HG03571 (cell line): Measurements from ENCODE around the gene GPSM1.
"Not testable (repeated sequence)": the region's sequence is repeated elsewhere in the genome, so short reads cannot be mapped to it uniquely, and the experiment has no call there.

Experiments used
- ATAC-seq: cut with Tn5 transposase; IDR thresholded peaks from one replicate; pipeline ENCODE4 v1.9.1; 2021; ENCODE audit not compliant: unreplicated experiment

The GPSM1 gene

GRCh38 chr9:136316896-136317676 is 10.3 kb upstream of the GPSM1 start:
- no peak for ATAC-seq

GRCh38 chr9:136317695-136318094 is 9.6 kb upstream of the GPSM1 start:
- no peak for ATAC-seq

- ATAC-seq, result no peak
These were observed 9.1 kb upstream of the GPSM1 start for GRCh38 chr9:136318111-136318775.

DNA sequence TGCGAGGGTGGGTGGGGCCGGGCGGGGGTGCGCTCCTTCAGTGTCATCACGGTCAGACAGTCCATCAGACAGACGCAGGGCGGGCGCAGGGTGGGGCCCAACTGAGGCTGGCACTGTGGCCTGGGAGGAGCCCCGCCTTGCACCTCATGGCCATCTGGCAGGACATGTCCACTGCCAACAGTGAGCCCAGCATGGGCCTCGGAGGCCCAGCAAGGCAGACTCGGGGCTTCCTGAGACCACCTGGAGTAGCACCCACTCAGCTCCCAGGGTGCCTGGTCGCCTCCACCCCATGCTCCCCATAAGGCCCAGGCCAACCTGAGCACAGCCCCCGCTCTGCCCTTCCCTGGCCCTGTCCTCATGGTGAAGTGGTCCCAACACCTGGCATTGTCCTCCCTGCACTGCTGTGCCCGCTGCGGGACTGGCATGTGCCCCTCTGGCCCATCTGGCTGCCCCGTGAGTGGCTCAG is 8.5 kb upstream of the GPSM1 start:
- no peak for ATAC-seq

- not testable (repeated sequence) for ATAC-seq
These were observed 8.1 kb upstream of the GPSM1 start for GRCh38 chr9:136319244-136319643.

- ATAC-seq, result not testable (repeated sequence)
These were observed 7.4 kb upstream of the GPSM1 start for GRCh38 chr9:136319955-136320354.

DNA sequence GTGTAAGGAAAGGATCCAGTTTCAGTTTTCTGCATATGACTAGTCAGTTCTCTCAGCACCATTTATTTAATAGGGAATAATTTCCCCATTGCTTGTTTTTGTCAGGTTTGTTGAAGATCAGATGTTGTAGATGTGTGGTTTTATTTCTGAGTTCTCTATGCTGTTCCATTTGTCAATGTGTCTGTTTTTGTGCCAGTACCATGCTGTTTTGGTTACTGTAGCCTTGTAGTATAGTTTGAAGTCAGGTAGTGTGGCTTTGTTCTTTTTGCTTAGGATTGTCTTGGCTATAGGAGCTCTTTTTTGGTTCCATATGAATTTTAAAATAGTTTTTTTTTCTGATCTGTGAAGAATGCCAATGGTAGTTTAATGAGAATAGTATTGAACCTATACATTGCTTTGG is 6.4 kb upstream of the GPSM1 start:
- ATAC-seq, result not testable (repeated sequence)

DNA sequence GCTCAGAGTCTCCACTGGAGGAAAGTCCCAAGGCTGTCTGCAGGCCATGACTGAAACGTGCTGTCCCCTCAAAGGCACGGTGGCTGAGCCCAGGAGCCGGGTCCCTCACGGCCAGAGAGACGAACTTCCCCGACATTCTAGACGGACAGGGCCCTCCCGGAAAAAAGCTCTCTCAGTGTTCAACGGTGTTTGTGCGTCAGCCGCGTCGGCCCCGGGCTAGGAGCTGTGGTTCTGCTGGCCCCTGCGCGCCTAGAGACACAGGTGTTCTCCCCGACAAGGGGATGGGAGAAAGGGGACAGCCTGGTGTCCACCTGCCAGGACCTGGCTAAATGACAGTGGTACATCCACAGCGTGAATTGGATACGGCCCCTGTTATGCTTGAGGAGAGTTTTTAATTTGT is 5.8 kb upstream of the GPSM1 start:
- no peak for ATAC-seq

DNA sequence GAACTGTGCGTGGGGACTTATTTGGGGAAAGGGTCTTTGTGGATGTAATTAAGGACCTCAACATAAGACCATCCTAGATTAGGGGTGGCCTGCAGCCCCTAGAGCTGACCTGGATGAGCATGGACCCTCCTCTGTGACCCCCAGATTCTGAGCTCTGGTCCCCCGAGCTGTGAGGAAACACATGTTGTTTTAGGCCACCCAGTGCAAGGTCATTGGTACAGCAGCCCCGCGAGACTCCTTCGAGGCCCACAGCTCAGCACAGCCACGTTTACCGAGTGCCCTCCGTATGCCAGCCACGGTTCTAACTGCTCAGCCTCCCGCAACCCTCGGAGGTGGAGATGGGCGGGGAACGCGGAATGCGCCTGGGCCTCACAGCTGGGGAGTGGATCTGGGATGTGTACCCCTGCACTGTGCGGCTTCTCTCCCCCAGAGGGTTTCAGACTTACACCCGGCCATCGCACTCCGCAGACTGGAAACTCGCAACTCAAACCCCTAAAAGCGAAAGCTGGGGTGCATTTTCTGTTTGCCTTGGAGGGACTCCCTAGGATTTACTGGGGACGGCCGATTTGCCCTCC is 4.5 kb upstream of the GPSM1 start:
- ATAC-seq, result no peak

DNA sequence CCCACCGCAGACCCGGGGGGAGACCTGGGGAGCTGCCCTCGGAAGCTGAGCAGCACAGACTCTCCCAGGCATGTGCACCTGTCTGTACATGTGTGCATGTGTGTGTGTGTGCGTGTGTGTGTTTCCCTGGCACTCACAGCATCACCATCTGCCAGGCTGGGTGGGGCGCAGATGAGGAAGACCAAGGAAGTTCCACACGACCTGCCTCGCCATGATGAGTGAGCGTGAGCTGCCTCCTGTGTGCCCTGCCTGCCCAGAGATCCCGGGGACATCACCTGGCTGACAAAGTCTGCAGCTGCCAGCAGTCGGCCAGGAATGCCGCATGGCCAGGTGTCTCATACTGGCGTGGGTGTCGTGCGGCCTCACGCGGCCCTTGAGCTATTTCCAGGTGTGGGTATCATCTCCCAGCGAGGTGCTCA is 4.0 kb upstream of the GPSM1 start:
- ATAC-seq, result no peak

GRCh38 chr9:136324501-136325300 is 2.6 kb upstream of the GPSM1 start:
- ATAC-seq, result no peak

DNA sequence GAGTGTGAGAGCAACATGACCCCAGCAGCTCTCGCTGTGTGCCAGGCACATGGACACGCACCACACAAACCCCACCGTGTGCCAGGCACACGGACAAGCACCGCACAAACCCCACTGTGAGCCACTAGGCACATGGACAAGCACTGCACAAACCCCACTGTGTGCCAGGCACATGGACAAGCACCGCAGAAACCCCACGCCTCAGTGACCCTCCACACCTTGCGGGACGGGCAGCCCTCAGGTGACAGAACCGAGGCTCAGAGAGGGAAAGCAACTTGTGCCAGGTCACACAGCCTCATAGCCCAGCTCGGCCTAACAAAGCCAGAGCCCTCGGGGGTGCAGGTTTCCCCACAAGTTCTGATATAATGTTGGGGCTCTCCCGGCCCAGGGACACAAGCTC is 2.0 kb upstream of the GPSM1 start:
- ATAC-seq, result no peak

DNA sequence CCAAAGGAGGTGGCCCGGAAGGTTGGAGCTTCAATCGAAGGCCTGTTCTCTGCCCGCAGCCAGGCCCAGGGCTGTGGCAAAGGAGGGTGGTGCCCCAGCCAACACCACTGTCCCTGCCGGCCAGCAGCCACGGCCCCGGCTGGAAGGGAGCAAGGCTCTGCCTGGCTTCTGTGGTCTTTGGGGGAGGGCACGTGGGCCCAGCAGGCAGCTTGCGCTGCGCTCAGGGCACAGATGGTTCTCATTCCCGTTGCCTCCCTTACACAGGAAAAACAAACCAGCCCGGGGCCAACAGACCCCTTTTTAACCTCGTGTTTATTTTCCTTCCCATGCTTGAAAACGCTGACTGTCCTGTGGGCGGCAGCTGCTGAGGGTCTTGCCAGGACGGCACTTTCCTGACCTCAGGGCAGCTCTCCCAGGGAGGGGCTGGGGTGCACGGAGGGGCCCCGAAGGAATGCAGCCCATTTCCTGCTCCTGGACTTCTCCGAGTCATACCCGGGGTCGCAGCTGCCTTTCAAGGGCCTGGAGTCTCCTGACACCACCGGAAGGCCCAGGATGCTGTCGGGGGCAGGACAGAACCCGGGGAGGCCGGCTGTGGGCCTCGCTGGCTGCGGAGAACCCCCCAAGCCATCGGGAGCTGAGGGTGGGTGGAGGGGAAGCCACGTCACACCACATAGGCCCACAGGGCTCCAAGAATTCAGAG is 1.1 kb upstream of the GPSM1 start:
- no peak for ATAC-seq

DNA sequence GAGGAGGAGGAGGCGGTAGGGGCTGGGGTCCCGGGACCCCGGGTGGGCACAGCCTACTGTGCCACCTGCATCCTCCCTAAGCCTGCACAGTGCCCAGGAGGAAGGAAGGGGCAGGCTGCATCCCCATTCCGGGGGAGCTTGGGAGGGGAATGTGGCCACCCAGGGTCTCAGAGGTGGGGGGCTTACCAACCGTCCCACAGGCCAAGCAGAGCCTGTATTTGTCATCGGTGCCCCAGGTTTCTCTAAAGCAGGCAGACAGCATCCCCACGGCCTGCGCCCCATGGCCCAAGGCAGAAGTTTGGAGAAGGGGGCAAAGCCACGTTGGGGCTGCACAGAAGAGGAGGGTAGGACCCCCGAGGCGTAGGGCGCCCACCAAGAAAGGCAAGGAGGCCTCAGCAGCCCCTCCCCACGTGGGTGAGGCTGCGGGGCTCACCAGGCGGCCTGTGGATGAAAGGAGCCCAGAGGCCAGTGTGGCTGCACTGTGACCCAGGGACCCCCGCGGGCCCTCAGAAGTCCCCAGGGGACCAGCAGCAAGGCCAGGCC is 507 bp upstream of the GPSM1 start:
- ATAC-seq, result no peak

DNA sequence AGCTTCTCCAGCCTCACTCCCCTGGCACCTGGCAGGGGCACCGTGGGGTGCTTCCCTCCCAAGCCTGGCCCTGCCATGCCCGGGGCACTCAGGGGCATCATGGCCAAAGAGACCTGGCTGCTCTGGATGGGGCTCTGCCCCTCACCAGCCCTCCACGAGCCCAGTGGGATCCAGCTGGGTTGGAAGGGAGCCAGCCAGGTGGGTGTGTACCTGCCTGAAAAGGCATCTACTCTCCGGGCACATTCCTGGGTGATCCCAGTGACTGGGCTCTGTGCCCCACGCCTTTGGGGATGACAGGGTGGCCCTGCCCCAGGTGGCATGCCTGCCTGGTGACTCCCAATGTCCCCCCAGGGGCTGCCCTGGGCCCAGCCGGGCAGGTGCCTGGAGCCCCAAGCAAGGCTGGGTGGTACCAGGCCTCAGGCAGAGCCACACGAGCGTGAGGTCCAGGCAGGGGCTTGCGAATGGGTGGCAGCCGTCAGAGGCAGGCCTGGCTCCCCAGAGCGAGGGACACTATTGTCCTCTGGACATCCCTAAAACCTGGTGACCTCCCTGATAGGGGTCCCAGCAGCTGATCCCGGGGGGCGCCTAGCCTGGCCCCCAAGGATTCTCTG is 777 bp downstream of the GPSM1 start:
- ATAC-seq, result no peak

DNA sequence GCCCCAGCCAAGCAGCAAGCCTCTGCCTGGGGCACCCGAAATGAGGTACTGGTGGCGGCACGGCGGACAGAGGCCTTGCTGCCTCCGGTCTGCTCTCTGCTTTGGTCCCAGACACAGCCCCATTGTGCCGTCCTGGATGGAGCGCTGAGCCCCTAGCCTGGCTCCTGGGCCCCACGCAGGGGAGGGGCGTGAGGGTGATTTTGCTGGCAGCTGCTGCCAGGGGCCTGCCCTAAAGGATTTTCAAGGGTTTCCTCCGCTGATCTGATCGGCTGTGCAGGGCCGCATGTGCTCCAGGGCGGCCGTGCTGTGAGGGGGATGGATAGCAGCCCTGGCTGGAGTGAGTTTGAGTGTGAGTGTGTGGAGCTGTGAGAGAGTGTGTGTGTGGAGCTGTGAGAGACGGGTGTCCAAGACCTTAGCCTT is 1.3 kb downstream of the GPSM1 start:
- ATAC-seq, result no peak

- ATAC-seq, result no peak
These were observed 1.9 kb downstream of the GPSM1 start for GRCh38 chr9:136329211-136329627.

- ATAC-seq, result no peak
These were observed 2.5 kb downstream of the GPSM1 start for GRCh38 chr9:136329636-136330405.

DNA sequence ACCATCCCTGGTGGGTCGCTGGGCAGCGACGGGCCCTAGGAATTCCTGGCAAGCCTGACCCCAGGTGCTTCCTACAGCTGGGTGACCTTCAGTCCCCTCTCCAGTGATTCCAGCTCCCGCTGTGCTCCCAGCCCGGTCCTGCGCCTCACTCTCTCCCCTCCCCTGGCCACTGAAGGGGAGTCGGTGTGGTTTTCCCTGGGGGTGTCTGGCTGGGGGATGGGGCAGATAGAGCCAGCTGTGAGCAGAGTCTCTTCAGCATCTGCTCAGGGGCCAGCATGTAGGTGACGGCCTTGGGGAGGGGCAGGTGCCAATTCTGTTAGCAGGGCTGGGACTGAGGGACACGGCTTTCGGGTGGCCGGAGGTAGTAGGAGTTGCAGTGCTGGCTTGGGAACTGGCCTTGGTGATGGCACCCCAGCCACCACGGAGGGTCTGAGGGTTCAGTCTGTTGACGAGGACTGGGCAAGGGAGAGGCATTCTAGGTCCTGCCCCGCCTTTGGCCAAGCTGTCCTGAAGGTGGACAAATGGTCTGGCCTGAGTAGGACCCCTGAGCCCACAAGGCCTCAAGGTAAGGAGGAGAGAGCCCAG is 3.2 kb downstream of the GPSM1 start:
- ATAC-seq, result no peak
